ENCODE results near the gene NHLRC3. TPM values are rescaled to one million over a fixed set of nuclear protein-coding genes. Genes with fewer than 3 reads are reported as not detected.
A peak's percentile ranks its signal among the peaks of the same experiment; 100 is the strongest.

The NHLRC3 gene
- total and polyA plus RNA-seq, 9 of the 15 experiments (the other 6 are each of a cell fraction or from before 2014, with no cell fraction given), result 5.5 to 15.3 (median 9.0) TPM

DNA sequence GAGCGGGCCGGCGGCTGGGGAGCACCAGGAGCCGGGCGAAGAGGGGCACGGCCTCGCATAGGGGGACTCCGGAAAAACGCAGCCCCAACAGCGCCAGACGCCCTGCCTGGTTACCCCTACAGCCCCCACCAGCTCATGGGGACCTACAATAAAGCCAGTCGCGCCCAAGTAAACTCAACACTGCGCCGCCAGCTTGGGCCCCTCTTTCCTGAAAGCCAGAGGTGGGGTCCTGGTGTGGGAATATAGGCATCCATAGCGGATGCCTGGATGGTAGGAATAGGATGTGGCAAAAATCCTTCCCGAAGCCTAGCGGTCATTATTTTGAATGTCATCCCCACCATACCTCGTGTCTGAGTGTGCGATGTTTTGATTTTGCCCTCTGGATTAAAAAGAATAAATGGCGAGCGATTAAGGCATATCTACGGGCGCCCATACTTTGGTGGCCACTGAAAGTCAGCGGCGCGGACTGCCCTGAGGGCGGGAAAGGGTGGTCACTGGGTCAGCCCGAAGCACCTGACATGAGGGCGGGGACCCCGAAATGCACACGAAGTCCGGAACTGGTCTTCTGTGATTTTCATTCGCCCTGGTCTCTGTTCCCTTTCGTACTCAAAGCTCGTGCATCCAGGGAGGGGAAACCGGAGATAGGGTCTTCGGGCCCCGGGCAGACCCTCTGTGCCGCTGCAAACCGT is at the start of gene NHLRC3, which contains the start of gene PROSER1 (continued):
- no peak for TF ChIP-seq HBP1 (CRISPR knock-in tag; IDR thresholded peaks at IDR 0.05)
- TF ChIP-seq TEAD2 (tag; IDR thresholded peaks at IDR 0.05), result no peak
- TF ChIP-seq BRF2 (IDR thresholded peaks at IDR 0.05; ENCODE audit: borderline replicate concordance, insufficient read depth, insufficient read length), result no peak
- TF ChIP-seq GMEB1 (CRISPR knock-in tag; IDR thresholded peaks at IDR 0.05), result no peak
- TF ChIP-seq, protein P1, sequence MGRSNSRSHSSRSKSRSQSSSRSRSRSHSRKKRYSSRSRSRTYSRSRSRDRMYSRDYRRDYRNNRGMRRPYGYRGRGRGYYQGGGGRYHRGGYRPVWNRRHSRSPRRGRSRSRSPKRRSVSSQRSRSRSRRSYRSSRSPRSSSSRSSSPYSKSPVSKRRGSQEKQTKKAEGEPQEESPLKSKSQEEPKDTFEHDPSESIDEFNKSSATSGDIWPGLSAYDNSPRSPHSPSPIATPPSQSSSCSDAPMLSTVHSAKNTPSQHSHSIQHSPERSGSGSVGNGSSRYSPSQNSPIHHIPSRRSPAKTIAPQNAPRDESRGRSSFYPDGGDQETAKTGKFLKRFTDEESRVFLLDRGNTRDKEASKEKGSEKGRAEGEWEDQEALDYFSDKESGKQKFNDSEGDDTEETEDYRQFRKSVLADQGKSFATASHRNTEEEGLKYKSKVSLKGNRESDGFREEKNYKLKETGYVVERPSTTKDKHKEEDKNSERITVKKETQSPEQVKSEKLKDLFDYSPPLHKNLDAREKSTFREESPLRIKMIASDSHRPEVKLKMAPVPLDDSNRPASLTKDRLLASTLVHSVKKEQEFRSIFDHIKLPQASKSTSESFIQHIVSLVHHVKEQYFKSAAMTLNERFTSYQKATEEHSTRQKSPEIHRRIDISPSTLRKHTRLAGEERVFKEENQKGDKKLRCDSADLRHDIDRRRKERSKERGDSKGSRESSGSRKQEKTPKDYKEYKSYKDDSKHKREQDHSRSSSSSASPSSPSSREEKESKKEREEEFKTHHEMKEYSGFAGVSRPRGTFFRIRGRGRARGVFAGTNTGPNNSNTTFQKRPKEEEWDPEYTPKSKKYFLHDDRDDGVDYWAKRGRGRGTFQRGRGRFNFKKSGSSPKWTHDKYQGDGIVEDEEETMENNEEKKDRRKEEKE (IDR thresholded peaks at IDR 0.05; ENCODE audit: borderline replicate concordance in 1 of 2, control insufficient read depth in 1 of 2, low read depth in 2 of 2, low read length in 1 of 2), result no peak
- no peak for TF ChIP-seq ZC3H11A (IDR thresholded peaks at IDR 0.05; ENCODE audit: low read depth, low read length)
- no peak for TF ChIP-seq SMAD2 (IDR thresholded peaks at IDR 0.05; ENCODE audit: low read depth, low read length)
- peak; percentile 77 for TF ChIP-seq TAF1 (IDR thresholded peaks at IDR 0.05; ENCODE audit: control insufficient read depth, extremely low read depth, insufficient read depth, low read length, severe bottlenecking)
- no peak for TF ChIP-seq KHSRP (IDR thresholded peaks at IDR 0.05)
- TF ChIP-seq PTTG1 (tag; IDR thresholded peaks at IDR 0.05; ENCODE audit: low read depth), result no peak
- no peak for TF ChIP-seq PHB2 (IDR thresholded peaks at IDR 0.05; ENCODE audit: low read depth)
- no peak for TF ChIP-seq ZBTB17 (CRISPR knock-in tag; IDR thresholded peaks at IDR 0.05)
- no peak for TF ChIP-seq NCOR1 (IDR thresholded peaks at IDR 0.05)
- no peak for TF ChIP-seq SP1 (CRISPR knock-in tag; IDR thresholded peaks at IDR 0.05)
- no peak; the same call in 1 of the 2 replicates for TF ChIP-seq MYBL2 (IDR thresholded peaks at IDR 0.05; ENCODE audit: low read depth)
- TF ChIP-seq MYBL2 (CRISPR knock-in tag; IDR thresholded peaks at IDR 0.05; ENCODE audit: borderline replicate concordance), result no peak
- no peak for TF ChIP-seq MED1 (CRISPR knock-in tag; IDR thresholded peaks at IDR 0.05; ENCODE audit: borderline replicate concordance)
- TF ChIP-seq, protein P2, sequence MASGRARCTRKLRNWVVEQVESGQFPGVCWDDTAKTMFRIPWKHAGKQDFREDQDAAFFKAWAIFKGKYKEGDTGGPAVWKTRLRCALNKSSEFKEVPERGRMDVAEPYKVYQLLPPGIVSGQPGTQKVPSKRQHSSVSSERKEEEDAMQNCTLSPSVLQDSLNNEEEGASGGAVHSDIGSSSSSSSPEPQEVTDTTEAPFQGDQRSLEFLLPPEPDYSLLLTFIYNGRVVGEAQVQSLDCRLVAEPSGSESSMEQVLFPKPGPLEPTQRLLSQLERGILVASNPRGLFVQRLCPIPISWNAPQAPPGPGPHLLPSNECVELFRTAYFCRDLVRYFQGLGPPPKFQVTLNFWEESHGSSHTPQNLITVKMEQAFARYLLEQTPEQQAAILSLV (tag; IDR thresholded peaks at IDR 0.05), result no peak
- no peak for TF ChIP-seq MAFK (IDR thresholded peaks at IDR 0.05; ENCODE audit: low read length)
- TF ChIP-seq POLR2AphosphoS2 (IDR thresholded peaks at IDR 0.05; ENCODE audit: low read length), result no peak
